Epithelial cell of esophagus (primary cell): ENCODE measurements around the gene S1PR1.

Experiments used
- DNase-seq: peaks from one replicate; pipeline ENCODE4 v3.0.0; 2010; ENCODE audit warnings: low read depth
- H3K4me3 ChIP-seq: 2 replicates; pipeline ENCODE4 v1.5.1; 2011; ENCODE audit warnings: mild to moderate bottlenecking, low read length, control low read depth
- CTCF ChIP-seq: IDR thresholded peaks from 2 replicates; pipeline ENCODE4 v1.5.1; 2011; ENCODE audit warnings: low read depth, mild to moderate bottlenecking, low read length, control low read depth, inconsistent platforms; ENCODE audit not compliant: insufficient read depth; ENCODE audit errors: missing control alignments

Gene S1PR1

GRCh38 chr1:101247404-101248287 is 10.8 kb downstream of the S1PR1 start:
- H3K4me3 ChIP-seq: no peak overlapping the region
- no peak for TF ChIP-seq CTCF
- no peak for DNase-seq

GRCh38 chr1:101250222-101250621 is 13.4 kb downstream of the S1PR1 start:
- no peak overlapping the region for H3K4me3 ChIP-seq
- DNase-seq: no peak
- no peak for TF ChIP-seq CTCF

- H3K4me3 ChIP-seq: no peak overlapping the region
- no peak for TF ChIP-seq CTCF
These were observed 13.9 kb downstream of the S1PR1 start for GRCh38 chr1:101250656-101251272.

GRCh38 chr1:101251504-101251903 is 14.7 kb downstream of the S1PR1 start:
- peak; percentile 22 for DNase-seq
- no peak overlapping the region for H3K4me3 ChIP-seq
- TF ChIP-seq CTCF: no peak

More at GRCh38 chr1:101250656-101251272, 13.9 kb downstream of the S1PR1 start:
- DNase-seq: no peak

- DNase-seq: peak; percentile 50
- no peak for TF ChIP-seq CTCF
- H3K4me3 ChIP-seq: no peak overlapping the region
These were observed 17.3 kb downstream of the S1PR1 start for GRCh38 chr1:101253976-101254674.

GRCh38 chr1:101257500-101258325 is 20.9 kb downstream of the S1PR1 start:
- TF ChIP-seq CTCF: no peak
- no peak overlapping the region for H3K4me3 ChIP-seq
- peak; percentile 11 for DNase-seq
